ENCODE data around the gene PIGU. TPM values are rescaled to one million over a fixed set of nuclear protein-coding genes. Genes with fewer than 3 reads are reported as not detected.

Gene PIGU
- total and polyA plus RNA-seq, 9 of the 15 experiments (the other 6 are each of a cell fraction or from before 2014, with no cell fraction given): 6.5 to 100 (median 28.1) TPM

DNA sequence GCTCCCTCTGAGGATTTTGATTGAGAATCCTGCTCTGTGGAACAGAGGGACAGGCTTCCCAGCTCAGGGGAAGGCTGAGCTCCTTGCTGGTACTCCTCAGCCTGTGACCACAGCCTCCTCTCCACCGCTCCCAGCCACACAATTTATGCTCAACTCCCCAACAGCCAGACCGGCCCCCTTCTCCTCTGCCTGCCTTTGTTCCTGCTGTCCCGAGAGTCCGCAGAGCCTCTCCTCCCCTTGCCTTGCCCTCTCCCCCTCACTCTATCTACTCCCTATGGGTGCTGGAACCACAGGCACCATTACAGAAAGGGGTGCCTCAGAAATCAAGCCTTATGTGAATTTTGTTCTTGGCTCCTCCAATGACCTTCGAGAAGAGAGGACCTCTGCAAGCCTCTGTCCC, 102.5 kb downstream of the PIGU start:
- Histone ChIP-seq H3K36me3 (ENCODE audit: control insufficient read depth, insufficient read depth, low read length) (peaks cover 18% of the 10 kb centered on the region; the same call in 2 of the 3 replicates), H3K4me3 (no peak overlapping the region), H3K9ac (ENCODE audit: insufficient read depth in 1 of 2, low read depth in 2 of 2, low read length in 2 of 2) (no peak overlapping the region), H2AFZ (ENCODE audit: low read depth, low read length) (no peak overlapping the region), H3K27me3 (ENCODE audit: control insufficient read depth in 2 of 2, insufficient read depth in 2 of 2, low read length in 2 of 2) (no peaks in the 10 kb centered on the region), H3K79me2 (ENCODE audit: control insufficient read depth, insufficient read depth, low read length) (no peaks in the 10 kb centered on the region), H3K4me2 (ENCODE audit: insufficient read depth, low read length) (no peak overlapping the region), H3K9me1 (ENCODE audit: control insufficient read depth, insufficient read depth, low read length) (no peaks in the 10 kb centered on the region), H3K27ac (ENCODE audit: extremely low read depth, low read depth, low read length) (no peak overlapping the region), H4K20me1 (replicated peaks; ENCODE audit: control insufficient read depth, insufficient read depth, low read length) (no peaks in the 10 kb centered on the region), H3K9me3 (replicated peaks; ENCODE audit: control insufficient read depth, insufficient read depth, low read depth, low read length) (no peaks in the 10 kb centered on the region), H3K4me1 (replicated peaks in 1 of 2; ENCODE audit: control insufficient read depth in 2 of 2, insufficient read depth in 2 of 2, low read length in 2 of 2) (peaks cover 0 to 15% of the 10 kb centered on the region in 2 experiments; a peak in 4 of 5 replicates)
- TF ChIP-seq ZNF561 (CRISPR knock-in tag; conservative IDR thresholded peaks at IDR 0.05) (no peak), POLR2AphosphoS2 (IDR thresholded peaks at IDR 0.05; ENCODE audit: low read length) (no peak), KLF16 (IDR thresholded peaks at IDR 0.05) (no peak), GATAD2A (IDR thresholded peaks at IDR 0.05) (no peak), MCM2 (IDR thresholded peaks at IDR 0.05; ENCODE audit: low read depth) (no peak)
- TF ChIP-seq, protein P1, sequence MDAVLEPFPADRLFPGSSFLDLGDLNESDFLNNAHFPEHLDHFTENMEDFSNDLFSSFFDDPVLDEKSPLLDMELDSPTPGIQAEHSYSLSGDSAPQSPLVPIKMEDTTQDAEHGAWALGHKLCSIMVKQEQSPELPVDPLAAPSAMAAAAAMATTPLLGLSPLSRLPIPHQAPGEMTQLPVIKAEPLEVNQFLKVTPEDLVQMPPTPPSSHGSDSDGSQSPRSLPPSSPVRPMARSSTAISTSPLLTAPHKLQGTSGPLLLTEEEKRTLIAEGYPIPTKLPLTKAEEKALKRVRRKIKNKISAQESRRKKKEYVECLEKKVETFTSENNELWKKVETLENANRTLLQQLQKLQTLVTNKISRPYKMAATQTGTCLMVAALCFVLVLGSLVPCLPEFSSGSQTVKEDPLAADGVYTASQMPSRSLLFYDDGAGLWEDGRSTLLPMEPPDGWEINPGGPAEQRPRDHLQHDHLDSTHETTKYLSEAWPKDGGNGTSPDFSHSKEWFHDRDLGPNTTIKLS (IDR thresholded peaks at IDR 0.05; ENCODE audit: borderline replicate concordance, low read depth): no peak
- no TSS peak for BruUV-seq (replicated peaks)
- intact Hi-C loops (cut with micrococcal nuclease): no loop called here
- WGBS (ENCODE audit: insufficient coverage, low coverage, missing lambda C conversion rate): 88% methylated on average over 5 of the region's 5 CpGs
- in situ Hi-C loops (cut with MboI): no loop called here
- FAIRE-seq (no peak), DNase-seq (ENCODE audit: extremely low read depth in 1 of 4, low spot score in 3 of 4) (no peak), ATAC-seq (no peak)
- ChIA-PET POLR2A (interaction anchor here (2.0 kb wide), 1 partner anchor 9 kb away, joined by 4 read pairs; no protein-coding TSS in a partner anchor), CTCF (ENCODE audit: low intra/inter-chr PET ratio) (no interaction called here)

Measured in K562 (cell line).